Lower lobe of right lung (tissue), 2 donors: ENCODE data around the gene ZNF439. TPM values are rescaled to one million over a fixed set of nuclear protein-coding genes. Genes with fewer than 3 reads are reported as not detected.
A peak's percentile ranks its signal among the peaks of the same experiment; 100 is the strongest.
"Not testable (repeated sequence)": the region's sequence is repeated elsewhere in the genome, so short reads cannot be mapped to it uniquely, and the experiment has no call there.

ENCODE experiments used
- ATAC-seq, 2 donors: fragments of 200-7000 bp; cut with Tn5 transposase; one replicate each; pipeline ENCODE4 v1.9.1; 2020 to 2022; ENCODE audit warnings: mild to moderate bottlenecking in 2 of 2, moderate library complexity in 2 of 2
- DNase-seq: peaks from one replicate; pipeline ENCODE4 v3.0.0-alpha.2; 2020
- H3K27ac ChIP-seq: fragments of 200-600 bp; one replicate; pipeline ENCODE4 v1.8.0; 2022
- H3K27me3 ChIP-seq: fragments of 200-600 bp; one replicate; pipeline ENCODE4 v1.8.0; 2022; ENCODE audit warnings: low read depth
- H3K36me3 ChIP-seq: fragments of 200-600 bp; one replicate; pipeline ENCODE4 v1.8.0; 2022; ENCODE audit warnings: mild to moderate bottlenecking
- H3K4me1 ChIP-seq: fragments of 200-600 bp; one replicate; pipeline ENCODE4 v1.8.0; 2022
- H3K4me3 ChIP-seq: fragments of 200-600 bp; one replicate; pipeline ENCODE4 v1.8.0; 2022; ENCODE audit warnings: mild to moderate bottlenecking
- H3K9me3 ChIP-seq: fragments of 200-600 bp; one replicate; pipeline ENCODE4 v1.8.0; 2022
- CTCF ChIP-seq: fragments of 200-600 bp; IDR thresholded peaks from one replicate; pipeline ENCODE4 v1.8.0; 2022; ENCODE audit warnings: antibody characterized with exemption, mild to moderate bottlenecking
- intact Hi-C: fragments of 100-400 bp; cut with DNase I; formaldehyde crosslinking; loops from one replicate; pipeline ENCODE4 v1.11.0; 2022
- total RNA-seq: library from RNA; stranded (reverse); fragmentation: NEBNext Ultra II Directional; extraction: Animal tissue kit (Norgen Biotek cat#: 25700); gene quantifications from one replicate; pipeline ENCODE4 v1.2.1, GENCODE V29; 2021
- donor health status: DM: no; HTN: yes; CAD: no; lungs with severe emphysema.

ZNF439 gene
- total RNA-seq, 1 donor from 2014 or later, result 11.2 TPM

GRCh38 chr19:11879687-11880266, 31.3 kb downstream of the ZNF439 start:
- intact Hi-C loops, H3K27me3 ChIP-seq, H3K4me3 ChIP-seq, H3K4me1 ChIP-seq, H3K9me3 ChIP-seq, H3K36me3 ChIP-seq, H3K27ac ChIP-seq: not testable (repeated sequence)
- ATAC-seq, result peak; percentile 47 to 71
- TF ChIP-seq CTCF, result peak; percentile 43
- peak; percentile 49 for DNase-seq

GRCh38 chr19:11880598-11880997, 32.1 kb downstream of the ZNF439 start:
- Histone ChIP-seq H3K4me3 (no peak overlapping the region), H3K36me3 (no peaks in the 10 kb centered on the region), H3K4me1 (no peaks in the 10 kb centered on the region), H3K27me3 (no peaks in the 10 kb centered on the region), H3K27ac (no peak overlapping the region), H3K9me3 (no peaks in the 10 kb centered on the region)
- intact Hi-C loops, result no loop called here
- TF ChIP-seq CTCF, result no peak
- ATAC-seq, result no peak
- DNase-seq, result no peak

GRCh38 chr19:11881151-11881800, 32.8 kb downstream of the ZNF439 start:
- peak; percentile 86 to 89 for ATAC-seq
- Histone ChIP-seq H3K36me3 (no peaks in the 10 kb centered on the region), H3K27ac (no peak overlapping the region), H3K4me3 (no peak overlapping the region), H3K4me1 (no peaks in the 10 kb centered on the region), H3K9me3 (no peaks in the 10 kb centered on the region), H3K27me3 (no peaks in the 10 kb centered on the region)
- peak; percentile 51 for DNase-seq
- TF ChIP-seq CTCF, result peak; percentile 78
- intact Hi-C loops, result no loop called here

- intact Hi-C loops, result no loop called here
- H3K4me3 ChIP-seq, result no peak overlapping the region
Observed at GRCh38 chr19:11882606-11883005, 34.1 kb downstream of the ZNF439 start.

GRCh38 chr19:11887234-11887610, 38.7 kb downstream of the ZNF439 start:
- H3K4me3 ChIP-seq, result peak overlapping the region; percentile 74
- intact Hi-C loops, result no loop called here
- ATAC-seq, result peak; percentile 12 to 45

More at GRCh38 chr19:11882606-11883005, 34.1 kb downstream of the ZNF439 start:
- Histone ChIP-seq H3K36me3 (no peaks in the 10 kb centered on the region), H3K27me3 (no peaks in the 10 kb centered on the region), H3K9me3 (no peaks in the 10 kb centered on the region), H3K27ac (no peak overlapping the region), H3K4me1 (peaks cover 6% of the 10 kb centered on the region)
- no peak for TF ChIP-seq CTCF
- ATAC-seq (no peak), DNase-seq (no peak)

More at GRCh38 chr19:11887234-11887610, 38.7 kb downstream of the ZNF439 start:
- peaks cover 15% of the 10 kb centered on the region for H3K4me1 ChIP-seq
- H3K36me3 ChIP-seq, result no peaks in the 10 kb centered on the region
- no peaks in the 10 kb centered on the region for H3K27me3 ChIP-seq
- H3K9me3 ChIP-seq, result no peaks in the 10 kb centered on the region
- DNase-seq, result no peak
- peak overlapping the region; percentile 89 for H3K27ac ChIP-seq
- TF ChIP-seq CTCF, result no peak
